ENCODE data around the gene SYT14.
"Not testable (repeated sequence)": the region's sequence is repeated elsewhere in the genome, so short reads cannot be mapped to it uniquely, and the experiment has no call there.

SYT14 gene

DNA sequence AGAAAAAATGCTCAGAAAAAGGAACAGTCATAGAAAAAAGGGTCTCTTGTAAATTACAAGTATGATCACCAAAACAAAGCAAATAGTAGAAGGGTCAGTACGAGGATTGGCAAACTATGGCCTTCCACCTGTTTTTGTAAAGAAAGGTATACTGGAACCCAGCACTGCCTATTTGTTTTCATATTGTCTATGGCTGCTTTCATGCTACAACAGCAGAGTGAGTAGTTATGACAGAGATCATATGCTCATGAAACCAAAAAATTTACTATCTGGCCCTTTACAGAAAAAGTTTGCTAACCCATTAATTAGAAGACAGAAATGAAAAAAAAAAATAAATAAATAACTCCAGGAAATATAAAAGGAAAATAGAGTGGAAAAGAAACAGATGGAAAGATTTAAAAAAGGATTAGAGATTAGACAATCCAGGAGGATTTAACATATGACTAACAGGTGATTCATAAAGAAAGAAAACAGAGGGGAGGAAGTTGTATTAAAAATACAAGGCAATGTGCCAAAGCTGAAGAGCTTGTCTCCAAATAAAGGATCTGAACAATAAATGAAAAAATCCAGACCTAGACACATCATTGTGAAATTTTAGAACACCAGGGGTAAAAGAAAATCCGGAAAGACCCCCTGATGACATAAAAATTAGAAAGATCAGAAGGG is 186.0 kb downstream of the SYT14 start:
- no peak for DNase-seq

- no peak for DNase-seq
These were observed 186.7 kb downstream of the SYT14 start for GRCh38 chr1:210124736-210125135.

DNA sequence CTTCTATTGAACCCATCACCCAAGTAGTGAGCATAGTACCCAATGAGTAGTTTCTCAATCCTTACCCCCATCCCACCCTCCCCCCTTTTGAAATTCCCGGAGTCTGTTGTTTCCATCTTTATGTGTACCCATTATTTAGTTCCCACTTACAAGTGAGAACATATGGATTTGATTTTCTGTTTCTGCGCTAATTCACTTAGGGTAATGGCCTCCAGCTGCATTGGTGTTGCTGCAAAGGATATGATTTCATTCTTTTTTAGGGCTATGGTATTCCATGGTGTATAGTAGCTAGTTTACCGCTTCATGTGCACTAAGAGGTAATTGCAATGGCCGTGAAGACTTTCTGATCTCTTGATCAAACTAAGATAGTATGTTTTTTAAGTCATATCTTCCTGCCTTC is 187.1 kb downstream of the SYT14 start:
- no peak for DNase-seq

DNA sequence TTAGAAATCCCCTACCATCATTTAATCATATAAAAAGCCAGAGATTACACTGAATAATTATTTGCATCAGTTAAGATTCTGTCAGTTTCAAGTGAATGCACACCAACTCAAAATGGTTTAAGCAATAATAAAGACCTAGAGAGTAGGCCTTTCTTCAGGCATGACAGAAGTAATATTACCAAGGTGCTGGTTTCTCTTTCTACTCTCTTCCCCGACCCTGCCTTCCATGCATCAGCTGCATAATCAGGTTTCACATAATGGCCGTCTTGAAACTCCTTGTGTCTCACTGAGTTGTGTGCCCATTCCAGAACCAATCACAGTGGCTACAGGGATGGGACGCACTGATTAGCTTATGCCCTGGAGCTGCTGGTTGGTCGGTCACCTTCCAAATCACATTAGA is 191.1 kb downstream of the SYT14 start:
- no peak for DNase-seq

GRCh38 chr1:210129759-210130158 is 191.7 kb downstream of the SYT14 start:
- no peak for DNase-seq

- DNase-seq: no peak
These were observed 194.6 kb downstream of the SYT14 start for GRCh38 chr1:210132582-210132981.

- peak; percentile 43 for DNase-seq
These were observed 205.5 kb downstream of the SYT14 start for GRCh38 chr1:210143465-210144062.

GRCh38 chr1:210144736-210145135 is 206.7 kb downstream of the SYT14 start:
- no peak for DNase-seq

- DNase-seq: no peak
These were observed 213.1 kb downstream of the SYT14 start for GRCh38 chr1:210151052-210151672.

DNA sequence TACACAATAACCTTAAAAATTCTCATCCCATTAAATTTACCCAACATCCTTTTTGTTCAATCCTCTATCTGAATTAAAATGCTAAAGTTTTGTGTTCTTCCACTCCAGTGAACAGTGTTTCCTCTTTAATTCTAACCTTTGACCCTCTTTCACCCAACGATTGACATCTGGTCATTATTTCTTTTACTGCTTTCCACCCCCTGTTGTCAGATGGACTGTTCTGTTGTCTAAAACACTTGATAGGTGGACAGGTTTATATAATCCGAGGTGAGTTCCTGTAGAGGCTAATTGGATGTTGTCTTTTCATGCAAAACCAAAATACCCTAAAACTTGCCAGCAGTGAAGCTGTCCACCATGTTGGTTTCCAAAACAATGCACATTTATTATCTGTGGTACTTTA is 221.2 kb downstream of the SYT14 start:
- no peak for DNase-seq

DNA sequence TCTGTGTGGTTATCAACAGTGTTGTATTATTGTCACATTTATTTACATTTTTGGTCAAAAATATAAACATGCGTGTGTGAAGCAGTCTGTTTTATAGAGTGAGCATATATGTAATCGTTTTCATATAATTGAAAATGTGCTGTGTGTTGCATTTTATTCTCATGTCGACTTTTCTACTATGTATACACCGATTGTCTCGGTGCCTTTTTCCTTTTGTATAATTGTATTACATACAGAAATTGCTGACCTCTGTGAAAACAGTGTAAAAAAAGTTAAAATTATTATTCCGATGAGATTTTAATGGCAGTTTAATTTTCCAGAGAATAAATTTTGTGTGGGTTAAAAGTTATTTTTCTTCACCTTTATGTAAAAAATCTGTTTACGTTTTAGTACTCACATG is 232.2 kb downstream of the SYT14 start:
- DNase-seq: no peak

- no peak for DNase-seq
These were observed 236.1 kb downstream of the SYT14 start for GRCh38 chr1:210174133-210174532.

GRCh38 chr1:210185063-210185462 is 247.0 kb downstream of the SYT14 start:
- DNase-seq: no peak

- not testable (repeated sequence) for DNase-seq
These were observed 250.0 kb downstream of the SYT14 start for GRCh38 chr1:210187849-210188606.

- no peak for DNase-seq
These were observed 251.4 kb downstream of the SYT14 start for GRCh38 chr1:210189426-210189825.

- no peak for DNase-seq
These were observed 257.7 kb downstream of the SYT14 start for GRCh38 chr1:210195635-210196160.

- DNase-seq: not testable (repeated sequence)
These were observed 258.2 kb downstream of the SYT14 start for GRCh38 chr1:210196266-210196665.

DNA sequence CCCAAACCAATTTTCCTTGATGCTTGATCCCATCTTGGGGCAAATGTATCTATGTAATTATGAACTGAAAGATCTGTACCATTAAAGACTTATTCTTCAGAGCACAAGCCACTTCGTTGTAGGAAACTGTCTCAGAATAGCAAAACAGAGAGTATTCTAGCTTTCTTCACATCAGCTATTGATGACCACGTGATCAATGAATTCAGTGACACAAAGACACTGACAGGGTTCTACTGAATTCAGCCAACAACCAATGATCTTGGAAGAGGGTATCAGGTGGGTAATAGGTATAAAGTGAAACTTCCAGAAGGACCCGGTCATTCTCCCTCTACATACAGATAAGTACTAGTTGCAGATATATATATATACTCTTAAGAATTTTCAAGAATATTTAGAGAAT is 260.8 kb downstream of the SYT14 start:
- no peak for DNase-seq

GRCh38 chr1:210200124-210200736 is 262.2 kb downstream of the SYT14 start:
- no peak for DNase-seq

GRCh38 chr1:210201681-210202080 is 263.7 kb downstream of the SYT14 start:
- DNase-seq: no peak

DNA sequence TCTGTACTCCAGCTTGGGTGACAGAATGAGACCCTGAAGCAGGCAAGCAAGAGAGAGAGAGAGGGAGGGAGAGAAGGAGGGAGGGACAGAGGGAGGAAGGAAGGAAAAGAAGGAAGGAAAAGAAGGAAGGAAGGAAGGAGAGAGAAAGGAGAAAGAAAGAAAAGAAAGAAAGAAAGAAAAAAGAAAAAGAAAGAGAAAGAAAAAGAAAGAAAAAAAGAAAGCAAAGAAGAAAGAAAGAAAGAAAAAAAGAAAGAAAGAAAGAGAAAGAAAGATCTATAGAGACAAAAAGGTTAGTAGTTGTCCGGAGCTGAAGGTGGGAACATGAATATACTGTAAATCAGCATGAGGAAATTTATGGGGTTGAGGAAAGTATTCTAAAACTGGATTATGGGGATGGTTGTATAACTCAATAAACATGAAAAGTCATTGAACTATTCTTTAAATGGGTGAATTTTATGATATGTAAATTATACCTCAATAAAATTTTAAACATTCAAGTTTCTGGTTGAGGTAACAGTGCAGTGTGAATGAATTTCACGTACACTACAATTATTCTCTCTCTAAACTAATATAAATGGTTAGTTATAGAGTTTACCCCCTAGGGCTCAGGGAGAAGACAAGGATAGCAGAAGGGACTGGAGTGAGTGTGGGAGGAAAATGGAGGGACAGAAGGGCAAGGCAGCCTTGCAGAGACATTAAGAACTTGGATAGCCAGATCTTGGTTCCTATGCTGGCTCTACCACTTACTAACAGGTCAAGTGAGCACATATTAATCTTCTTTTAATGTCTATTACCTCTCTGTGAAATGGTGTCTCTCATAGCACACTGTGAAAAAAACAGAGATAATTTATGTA is 269.8 kb downstream of the SYT14 start:
- no peak for DNase-seq

GRCh38 chr1:210213335-210213734 is 275.3 kb downstream of the SYT14 start:
- DNase-seq: no peak
